Body of pancreas (tissue), 4 donors: ENCODE measurements around the gene HOGA1.

Experiments used
- CTCF ChIP-seq, 7 experiments: fragments of 450-650 bp in 4 of 7; fragments of 200-600 bp in 3 of 7; sonication (generic) in 3 of 7; IDR thresholded peaks; one replicate each; pipeline ENCODE4 v1.5.1; 2016 to 2019; ENCODE audit warnings: antibody characterized with exemption in 7 of 7
- POLR2A ChIP-seq, 3 donors: fragments of 450-650 bp; IDR thresholded peaks; one replicate each; pipeline ENCODE4 v1.6.1; 2016; ENCODE audit warnings: antibody characterized with exemption in 3 of 3, mild to moderate bottlenecking in 2 of 3

GRCh38 chr10:97633921-97634320, 49.7 kb downstream of the HOGA1 start:
- TF ChIP-seq CTCF (IDR thresholded peaks at IDR 0.05) (peak in 3 of 7 experiments; percentile 29 to 44 (median 30)), POLR2A (IDR thresholded peaks at IDR 0.05) (no peak)
